Measurements from ENCODE around the gene SYT6. TPM values are rescaled to one million over a fixed set of nuclear protein-coding genes. Genes with fewer than 3 reads are reported as not detected.

Gene SYT6
- total RNA-seq, 1 donor: not detected

DNA sequence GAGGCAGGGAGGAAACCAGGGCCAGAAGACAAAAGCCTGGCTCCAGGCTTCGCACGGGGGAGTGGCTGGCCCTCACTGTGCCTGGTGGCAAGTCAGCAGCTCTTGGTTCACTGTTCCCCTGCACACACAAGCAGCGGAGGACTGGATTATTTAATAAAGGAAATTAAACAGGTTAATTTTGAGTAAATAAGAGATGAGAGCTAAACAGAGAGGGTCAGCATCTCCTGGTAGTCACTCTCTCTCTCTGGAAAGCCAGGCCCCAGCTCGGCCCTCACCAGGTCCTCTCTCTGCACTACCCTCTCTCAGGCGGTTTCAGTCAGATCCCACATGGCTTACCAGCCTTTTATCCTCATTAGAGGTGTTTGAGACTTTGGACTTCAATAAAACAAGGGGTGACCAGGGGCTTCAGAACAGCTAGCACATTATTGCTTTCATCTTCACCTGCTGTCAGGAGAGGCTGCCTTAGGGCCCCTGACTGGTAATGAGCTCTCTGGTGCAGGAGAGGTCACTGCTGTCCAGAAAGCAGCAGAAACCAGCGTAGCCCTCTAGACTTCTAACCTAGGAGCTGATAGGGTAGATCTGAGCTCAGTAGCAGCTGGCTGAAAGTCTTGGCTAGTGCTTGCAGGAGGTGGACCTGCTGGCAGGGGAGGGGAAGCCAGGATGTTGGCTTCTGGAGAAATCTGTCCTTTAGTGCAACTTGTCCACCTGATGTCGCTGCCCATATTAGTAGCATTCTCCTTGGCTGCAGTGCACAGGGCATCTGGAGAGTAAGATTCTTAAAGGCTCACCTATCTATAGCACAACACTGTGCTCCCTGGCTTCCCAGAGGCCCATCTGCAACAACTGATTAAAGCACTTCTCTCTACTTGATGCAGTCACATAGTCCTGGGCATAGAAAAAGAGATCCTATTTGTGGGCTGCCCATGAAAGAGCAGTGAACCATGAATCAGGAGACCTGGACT lies 45.9 kb downstream of the SYT6 start:
- H3K4me3 ChIP-seq (ENCODE audit: low read depth, low read length): no peak overlapping the region
- no peak for DNase-seq (ENCODE audit: low read depth)
- TF ChIP-seq, protein P1, sequence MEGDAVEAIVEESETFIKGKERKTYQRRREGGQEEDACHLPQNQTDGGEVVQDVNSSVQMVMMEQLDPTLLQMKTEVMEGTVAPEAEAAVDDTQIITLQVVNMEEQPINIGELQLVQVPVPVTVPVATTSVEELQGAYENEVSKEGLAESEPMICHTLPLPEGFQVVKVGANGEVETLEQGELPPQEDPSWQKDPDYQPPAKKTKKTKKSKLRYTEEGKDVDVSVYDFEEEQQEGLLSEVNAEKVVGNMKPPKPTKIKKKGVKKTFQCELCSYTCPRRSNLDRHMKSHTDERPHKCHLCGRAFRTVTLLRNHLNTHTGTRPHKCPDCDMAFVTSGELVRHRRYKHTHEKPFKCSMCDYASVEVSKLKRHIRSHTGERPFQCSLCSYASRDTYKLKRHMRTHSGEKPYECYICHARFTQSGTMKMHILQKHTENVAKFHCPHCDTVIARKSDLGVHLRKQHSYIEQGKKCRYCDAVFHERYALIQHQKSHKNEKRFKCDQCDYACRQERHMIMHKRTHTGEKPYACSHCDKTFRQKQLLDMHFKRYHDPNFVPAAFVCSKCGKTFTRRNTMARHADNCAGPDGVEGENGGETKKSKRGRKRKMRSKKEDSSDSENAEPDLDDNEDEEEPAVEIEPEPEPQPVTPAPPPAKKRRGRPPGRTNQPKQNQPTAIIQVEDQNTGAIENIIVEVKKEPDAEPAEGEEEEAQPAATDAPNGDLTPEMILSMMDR (IDR thresholded peaks at IDR 0.05; ENCODE audit: insufficient read depth, low read length): no peak

DNA sequence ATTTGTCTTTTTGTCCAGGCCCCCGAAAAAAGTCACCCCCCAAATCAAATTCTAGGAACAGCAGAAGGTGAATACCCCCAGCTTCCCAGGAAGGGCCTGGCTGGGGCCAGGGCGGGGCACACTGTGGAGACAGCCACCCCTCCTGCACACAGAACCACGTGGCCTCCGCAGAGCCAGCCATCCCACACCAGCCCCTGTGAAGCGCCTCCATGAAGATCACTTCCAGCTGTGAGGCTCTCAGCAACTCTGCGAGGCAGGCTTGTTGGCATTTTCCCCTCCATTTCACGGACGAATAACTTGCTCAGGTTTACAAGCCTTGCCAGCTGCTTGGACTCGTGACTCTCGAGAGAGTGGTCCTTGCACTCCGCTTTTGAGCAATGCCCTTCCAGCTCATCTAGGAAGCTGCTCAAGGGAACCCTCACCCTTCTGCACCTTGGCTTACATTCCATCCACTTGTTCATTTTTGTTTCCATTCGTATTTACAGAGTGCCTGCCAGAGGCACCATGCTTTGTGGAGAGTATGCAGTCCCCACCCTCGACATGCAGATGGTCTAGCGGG lies 48.2 kb downstream of the SYT6 start:
- TF ChIP-seq, protein P1 (IDR thresholded peaks at IDR 0.05; ENCODE audit: insufficient read depth, low read length): no peak
- no peak for DNase-seq (ENCODE audit: low read depth)
- no peak overlapping the region for H3K4me3 ChIP-seq (ENCODE audit: low read depth, low read length)

DNA sequence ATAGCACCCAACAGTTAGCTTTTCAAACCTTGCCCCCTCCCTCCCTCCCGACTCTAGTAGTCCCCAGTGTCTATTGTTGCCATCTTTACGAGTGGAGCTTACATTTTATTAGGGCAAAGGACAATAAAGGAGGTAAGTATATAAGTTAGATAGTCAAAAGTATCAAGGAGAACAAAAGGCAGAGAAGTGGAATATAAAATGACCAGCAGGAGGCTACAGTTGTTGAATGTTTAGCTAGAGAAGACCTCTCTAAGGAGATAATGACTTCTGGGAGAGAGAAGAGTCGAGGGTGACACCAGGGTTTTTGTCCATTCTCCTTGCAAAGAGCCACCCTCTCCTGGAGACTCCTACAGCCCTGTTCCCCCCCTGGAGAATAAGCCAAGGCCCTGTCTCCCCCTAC lies 48.7 kb downstream of the SYT6 start:
- no peak overlapping the region for H3K4me3 ChIP-seq (ENCODE audit: low read depth, low read length)
- TF ChIP-seq, protein P1 (IDR thresholded peaks at IDR 0.05; ENCODE audit: insufficient read depth, low read length): no peak
- no peak for DNase-seq (ENCODE audit: low read depth)

DNA sequence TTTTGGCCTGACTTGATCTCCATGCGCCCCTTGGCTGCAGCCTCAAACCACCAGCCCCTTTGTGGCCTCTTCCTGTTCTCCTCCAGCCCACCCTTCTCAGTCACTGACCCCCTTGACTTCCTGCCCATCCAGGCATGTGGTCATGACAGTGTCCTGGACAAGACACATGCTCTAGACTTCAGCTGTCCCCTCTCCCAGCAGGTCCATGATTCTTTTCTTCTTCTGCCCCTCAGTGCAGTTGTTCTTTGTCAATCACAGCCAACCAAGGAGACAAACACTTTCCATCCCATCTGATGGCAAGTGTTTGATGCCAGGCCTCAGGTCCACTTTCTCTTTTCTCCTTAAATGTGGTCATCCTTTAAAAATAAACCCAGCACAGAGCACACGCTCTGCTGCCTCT lies 49.7 kb downstream of the SYT6 start:
- DNase-seq (ENCODE audit: low read depth): no peak
- TF ChIP-seq, protein P1 (IDR thresholded peaks at IDR 0.05; ENCODE audit: insufficient read depth, low read length): no peak
- H3K4me3 ChIP-seq (ENCODE audit: low read depth, low read length): no peak overlapping the region

DNA sequence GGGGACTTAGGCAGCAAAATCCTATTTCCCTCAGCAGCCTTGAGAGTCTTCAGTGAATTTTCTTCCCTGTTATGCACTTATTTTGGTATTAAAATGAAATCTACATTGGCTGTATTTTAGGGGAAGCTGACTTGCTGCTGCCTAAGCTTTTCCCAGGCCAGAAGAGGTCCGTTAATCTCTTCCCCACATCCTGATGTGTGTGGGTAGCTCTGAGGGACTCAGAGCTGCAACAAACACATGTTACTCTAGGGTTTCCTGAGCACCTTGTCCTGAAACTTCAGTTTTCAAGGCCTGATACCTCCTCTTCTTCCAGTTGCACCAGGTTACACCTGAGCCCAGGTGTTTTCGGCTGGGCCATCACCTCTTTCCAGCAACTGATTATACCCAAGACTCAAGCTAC lies 51.5 kb downstream of the SYT6 start:
- H3K4me3 ChIP-seq (ENCODE audit: low read depth, low read length): no peak overlapping the region
- TF ChIP-seq, protein P1 (IDR thresholded peaks at IDR 0.05; ENCODE audit: insufficient read depth, low read length): no peak
- no peak for DNase-seq (ENCODE audit: low read depth)

DNA sequence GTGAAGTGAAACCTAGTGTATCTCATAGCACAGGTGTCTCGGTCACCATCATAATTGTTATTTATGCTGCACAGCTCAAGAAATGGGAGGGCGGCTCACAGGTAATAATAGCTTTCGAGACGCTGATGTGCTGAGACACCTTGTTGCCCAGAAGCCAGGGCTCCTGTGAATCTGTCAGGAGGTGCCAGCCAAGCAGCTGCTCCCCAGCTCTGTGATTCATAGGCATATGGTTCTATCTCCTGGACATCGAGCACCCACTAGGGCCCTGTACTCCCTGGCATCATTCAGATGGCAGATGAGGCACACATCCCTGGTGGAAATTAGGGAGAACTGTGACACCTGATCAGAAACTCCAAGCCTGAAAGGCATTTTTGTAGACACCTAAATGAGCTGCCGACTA lies 53.5 kb downstream of the SYT6 start:
- no peak for DNase-seq (ENCODE audit: low read depth)
- no peak overlapping the region for H3K4me3 ChIP-seq (ENCODE audit: low read depth, low read length)
- TF ChIP-seq, protein P1 (IDR thresholded peaks at IDR 0.05; ENCODE audit: insufficient read depth, low read length): no peak
